Measurements from ENCODE around the gene IFI30.
A peak's percentile ranks its signal among the peaks of the same experiment; 100 is the strongest.

Gene IFI30

GRCh38 chr19:18173572-18174288 lies at the start of gene IFI30:
TSS of gene IFI30 (plus strand) at chr19:18173813. CDS start at chr19:18173842, 29 bp downstream.
- intact Hi-C loops (cut with DNase I; ENCODE audit: low total_unique reads): no loop called here
- peak within 1 kb of the TSS; percentile 56 to 61 for H3K4me3 ChIP-seq
- H3K9me3 ChIP-seq: no peaks in the 10 kb centered on the region
- peaks cover 0 to 13% (median 9%) of the 10 kb centered on the region in 3 donors for H3K36me3 ChIP-seq
- peaks cover 0 to 17% (median 11%) of the 10 kb centered on the region in 4 donors for H3K4me1 ChIP-seq
- H3K27me3 ChIP-seq: peaks cover 0 to 4% of the 10 kb centered on the region in 2 donors
- H3K27ac ChIP-seq: peak within 1 kb of the TSS; percentile 4 to 49
- no peak for TF ChIP-seq CTCF (IDR thresholded peaks at IDR 0.05)
- peak; percentile 73 to 90 for DNase-seq

DNA sequence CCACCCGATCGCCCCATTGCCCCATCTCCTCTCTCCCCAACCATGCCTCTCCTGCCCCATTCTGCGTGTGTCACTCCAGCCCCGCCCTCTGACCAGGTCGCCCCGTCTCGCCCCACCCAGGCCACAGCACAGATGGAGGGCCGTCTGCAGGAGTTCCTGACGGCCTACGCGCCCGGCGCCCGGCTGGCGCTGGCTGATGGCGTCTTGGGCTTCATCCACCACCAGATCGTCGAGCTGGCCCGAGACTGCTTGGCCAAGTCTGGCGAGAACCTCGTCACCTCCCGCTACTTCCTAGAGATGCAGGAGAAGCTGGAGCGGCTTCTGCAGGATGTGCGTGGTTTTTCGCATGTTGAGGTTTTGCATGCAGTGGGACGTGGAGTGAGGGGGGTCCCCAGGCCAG lies 49.8 kb upstream of the IFI30 start:
- no peak for TF ChIP-seq CTCF (IDR thresholded peaks at IDR 0.05)

GRCh38 chr19:18126097-18126496 lies 47.5 kb upstream of the IFI30 start:
- no peak for DNase-seq
- H3K9me3 ChIP-seq: no peaks in the 10 kb centered on the region
- peaks cover 40 to 95% (median 46%) of the 10 kb centered on the region in 3 donors for H3K36me3 ChIP-seq
- no peak overlapping the region for H3K4me3 ChIP-seq
- no peak for TF ChIP-seq CTCF (IDR thresholded peaks at IDR 0.05)
- no peaks in the 10 kb centered on the region for H3K4me1 ChIP-seq
- no peaks in the 10 kb centered on the region for H3K27me3 ChIP-seq
- H3K27ac ChIP-seq: no peak overlapping the region
- intact Hi-C loops (cut with DNase I; ENCODE audit: low total_unique reads): no loop called here

More for the DNA sequence above, 49.8 kb upstream of the IFI30 start:
- H3K27me3 ChIP-seq: no peaks in the 10 kb centered on the region
- H3K4me1 ChIP-seq: peaks cover 0 to 5% (median 2%) of the 10 kb centered on the region in 4 donors
- no peak for DNase-seq
- no peak overlapping the region for H3K4me3 ChIP-seq
- peaks cover 30 to 72% (median 32%) of the 10 kb centered on the region in 3 donors for H3K36me3 ChIP-seq
- H3K27ac ChIP-seq: no peak overlapping the region
- H3K9me3 ChIP-seq: no peaks in the 10 kb centered on the region
- intact Hi-C loops (cut with DNase I; ENCODE audit: low total_unique reads): no loop called here

GRCh38 chr19:18128044-18128443 lies 45.6 kb upstream of the IFI30 start:
- Histone ChIP-seq H3K4me1 (no peaks in the 10 kb centered on the region), H3K4me3 (no peak overlapping the region), H3K27me3 (no peaks in the 10 kb centered on the region), H3K27ac (no peak overlapping the region), H3K9me3 (no peaks in the 10 kb centered on the region), H3K36me3 (peaks cover 38 to 97% (median 51%) of the 10 kb centered on the region in 3 donors)
- TF ChIP-seq CTCF (IDR thresholded peaks at IDR 0.05): no peak
- intact Hi-C loops (cut with DNase I; ENCODE audit: low total_unique reads): no loop called here
- DNase-seq: no peak

- intact Hi-C loops (cut with DNase I; ENCODE audit: low total_unique reads): no loop called here
- Histone ChIP-seq H3K36me3 (peaks cover 32 to 97% (median 51%) of the 10 kb centered on the region in 3 donors), H3K9me3 (no peaks in the 10 kb centered on the region), H3K4me3 (no peak overlapping the region), H3K4me1 (no peaks in the 10 kb centered on the region), H3K27me3 (no peaks in the 10 kb centered on the region), H3K27ac (no peak overlapping the region)
- no peak for TF ChIP-seq CTCF (IDR thresholded peaks at IDR 0.05)
- DNase-seq: no peak
These were observed 44.8 kb upstream of the IFI30 start for GRCh38 chr19:18128805-18129204.
